ENCODE data around the gene LGR6. TPM values are rescaled to one million over a fixed set of nuclear protein-coding genes. Genes with fewer than 3 reads are reported as not detected.

The LGR6 gene
- total RNA-seq, 1 experiment from 2014 or later, result 1.0 TPM

- TF ChIP-seq CTCF (conservative IDR thresholded peaks at IDR 0.05), result no peak
- Histone ChIP-seq H3K79me1 (ENCODE audit: insufficient read depth, low read depth, low read length, poor library complexity, severe bottlenecking) (no peaks in the 10 kb centered on the region), H2BK120ac (ENCODE audit: low read depth, low read length, poor library complexity, severe bottlenecking) (no peak overlapping the region), H2BK12ac (ENCODE audit: insufficient read length, low read depth, low read length) (no peak overlapping the region), H4K20me1 (ENCODE audit: control insufficient read depth, insufficient read depth, insufficient read length) (no peaks in the 10 kb centered on the region), H4K5ac (ENCODE audit: insufficient read length, low read depth, low read length) (no peak overlapping the region), H3K23ac (ENCODE audit: insufficient read length, low read depth, low read length) (no peak overlapping the region), H3K18ac (ENCODE audit: insufficient read length, low read depth, low read length) (no peak overlapping the region), H3K9me3 (ENCODE audit: control insufficient read depth, low read depth, low read length) (no peaks in the 10 kb centered on the region), H4K91ac (ENCODE audit: insufficient read length, low read depth, low read length) (no peak overlapping the region), H3T11ph (ENCODE audit: low read length) (no peak overlapping the region), H2BK5ac (ENCODE audit: insufficient read length, low read length) (no peak overlapping the region), H3K79me2 (ENCODE audit: insufficient read depth, low read length) (no peaks in the 10 kb centered on the region), H2BK15ac (ENCODE audit: low read depth, low read length) (no peak overlapping the region), H3K27ac (ENCODE audit: insufficient read length, low read depth, low read length) (no peak overlapping the region), H3K27me3 (ENCODE audit: insufficient read depth, low read length) (no peaks in the 10 kb centered on the region; the same call in 1 of the 2 replicates), H2BK20ac (ENCODE audit: low read depth, low read length, poor library complexity, severe bottlenecking) (no peak overlapping the region), H3K56ac (ENCODE audit: insufficient read length, low read depth, low read length) (no peak overlapping the region), H3K4me1 (ENCODE audit: insufficient read depth, low read length) (no peaks in the 10 kb centered on the region; the same call in 1 of the 2 replicates), H2AFZ (ENCODE audit: low read length) (no peak overlapping the region), H2AK5ac (ENCODE audit: insufficient read length, low read length) (no peak overlapping the region), H3K4me2 (ENCODE audit: insufficient read depth, insufficient read length, low read length) (no peak overlapping the region), H3K23me2 (ENCODE audit: insufficient read length, low read depth, low read length, poor library complexity, severe bottlenecking) (peaks cover 5% of the 10 kb centered on the region), H3K9ac (ENCODE audit: extremely low read depth, insufficient read length, low read length) (no peak overlapping the region), H3K14ac (ENCODE audit: insufficient read depth, low read length) (no peak overlapping the region), H3K4ac (ENCODE audit: low read depth, low read length) (no peak overlapping the region), H4K8ac (replicated peaks; ENCODE audit: insufficient read length, low read depth, low read length) (no peak overlapping the region)
- WGBS (ENCODE audit: extremely low coverage, insufficient read length, low lambda C conversion rate), result no CpG with 5 or more reads among the region's 1 CpG
- H3K27me3 Mint-ChIP-seq (ENCODE audit: low read depth), result peaks cover 36% of the 10 kb centered on the region
- DNase-seq, result no peak
- H3K9me3 Mint-ChIP-seq, result no peaks in the 10 kb centered on the region
- no peak overlapping the region for H3K4me3 Mint-ChIP-seq
- H3K4me1 Mint-ChIP-seq, result peaks cover 37 to 42% of the 10 kb centered on the region in 2 experiments
- H3K27ac Mint-ChIP-seq, result no peak overlapping the region
- H3K36me3 Mint-ChIP-seq (ENCODE audit: insufficient read depth in 1 of 3, low read depth in 3 of 3), result no peaks in the 10 kb centered on the region
Observed at GRCh38 chr1:202217951-202218350, 24.4 kb downstream of the LGR6 start.

Measured in H9 (cell line).